ENCODE measurements around the gene MGAT5. TPM values are rescaled to one million over a fixed set of nuclear protein-coding genes. Genes with fewer than 3 reads are reported as not detected.

The MGAT5 gene
- 10 to 100 TPM; 47.4 to 56.4 (median 50.3) TPM for total RNA-seq

DNA sequence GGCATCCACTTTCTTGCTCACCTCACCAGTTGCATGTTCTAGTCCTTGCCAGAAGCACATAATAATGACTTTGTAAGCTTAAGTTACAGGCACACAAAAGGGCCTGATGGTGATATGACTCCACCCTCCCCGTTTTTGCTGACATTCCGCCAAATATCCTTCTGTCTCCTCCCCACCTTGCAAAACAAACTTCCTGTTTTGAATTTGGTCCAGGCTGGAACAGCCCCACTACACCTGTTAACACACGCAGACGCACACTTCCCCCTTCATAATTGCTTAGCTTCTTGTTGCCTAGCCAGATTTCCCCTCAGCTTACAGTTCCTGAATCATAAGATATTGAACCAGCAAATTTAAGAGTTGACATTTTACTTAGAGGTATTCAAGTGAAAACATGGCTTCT lies at the start of gene MGAT5:
MGAT5 (plus strand) TSS at position 269 of the 400 bp plus-strand sequence. CDS start 332 bp downstream, outside the sequence.
- Histone ChIP-seq H3K9me3 (no peaks in the 10 kb centered on the region), H3K4me1 (peaks cover 13 to 30% (median 25%) of the 10 kb centered on the region in 4 donors), H3K36me3 (peaks cover 0 to 8% (median 4%) of the 10 kb centered on the region in 4 donors), H3K27me3 (no peaks in the 10 kb centered on the region), H3K4me3 (no peak within 1 kb of the TSS), H3K27ac (replicated peaks in 1 of 4) (no peak within 1 kb of the TSS)
- intact Hi-C loops (cut with DNase I): no loop called here
- DNase-seq (ENCODE audit: extremely low spot score): no peak
- 53% methylated on average over 4 of the region's 4 CpGs for WGBS
- TF ChIP-seq EP300 (IDR thresholded peaks at IDR 0.05): no peak
- TF ChIP-seq POLR2AphosphoS5 (IDR thresholded peaks at IDR 0.05): peak in 1 of 2 donors; percentile 18

DNA sequence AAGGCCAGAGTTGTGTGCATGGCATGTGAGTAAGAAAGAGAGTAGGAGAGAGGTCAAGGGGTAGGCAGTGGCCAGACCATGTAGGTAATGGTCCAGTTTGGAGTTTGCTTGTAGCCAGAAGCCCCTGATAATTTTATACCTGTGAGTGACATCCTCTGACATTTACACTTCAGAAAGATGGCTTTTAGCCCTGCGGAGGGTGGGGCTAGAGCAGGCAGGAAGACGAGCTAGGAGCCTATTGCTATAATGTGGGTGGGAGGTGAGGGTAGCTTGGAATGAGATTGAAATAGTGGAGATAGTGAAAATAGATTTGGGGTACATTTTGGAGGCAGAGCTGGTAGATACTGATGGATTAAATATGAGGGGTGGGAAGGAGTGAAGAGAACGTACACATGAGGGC lies 48.8 kb upstream of the MGAT5 start:
- no peak for TF ChIP-seq POLR2A (IDR thresholded peaks at IDR 0.05; ENCODE audit: low read depth)
- no peak for TF ChIP-seq POLR2AphosphoS5 (IDR thresholded peaks at IDR 0.05)
- no peak for TF ChIP-seq CTCF (IDR thresholded peaks at IDR 0.05)
- no peak for TF ChIP-seq EP300 (IDR thresholded peaks at IDR 0.05)
- no peaks in the 10 kb centered on the region for H3K9me3 ChIP-seq
- no peaks in the 10 kb centered on the region for H3K27me3 ChIP-seq
- WGBS: 92% methylated on average over 3 of the region's 3 CpGs
- no peak for DNase-seq (ENCODE audit: extremely low spot score)
- no peaks in the 10 kb centered on the region for H3K36me3 ChIP-seq
- no peak overlapping the region for H3K27ac ChIP-seq (replicated peaks in 1 of 4)
- no peak overlapping the region for H3K4me3 ChIP-seq
- intact Hi-C loops (cut with DNase I): loop anchor here (5.0 kb wide), 1 partner anchor 88 kb away; no protein-coding TSS in a partner anchor
- peaks cover 34 to 62% (median 37%) of the 10 kb centered on the region in 4 donors for H3K4me1 ChIP-seq

GRCh38 chr2:134206031-134206430 lies 47.8 kb upstream of the MGAT5 start:
- Histone ChIP-seq H3K27ac (replicated peaks in 1 of 4) (no peak overlapping the region), H3K27me3 (no peaks in the 10 kb centered on the region), H3K9me3 (no peaks in the 10 kb centered on the region), H3K36me3 (no peaks in the 10 kb centered on the region), H3K4me1 (peaks cover 31 to 57% (median 36%) of the 10 kb centered on the region in 4 donors), H3K4me3 (no peak overlapping the region)
- no peak for DNase-seq (ENCODE audit: extremely low spot score)
- intact Hi-C loops (cut with DNase I): loop anchor here (5.0 kb wide), 1 partner anchor 89 kb away; no protein-coding TSS in a partner anchor
- TF ChIP-seq CTCF (IDR thresholded peaks at IDR 0.05): no peak
- TF ChIP-seq POLR2A (IDR thresholded peaks at IDR 0.05; ENCODE audit: low read depth): no peak
- no peak for TF ChIP-seq POLR2AphosphoS5 (IDR thresholded peaks at IDR 0.05)
- no peak for TF ChIP-seq EP300 (IDR thresholded peaks at IDR 0.05)
- 61% methylated on average over 2 of the region's 2 CpGs for WGBS

- intact Hi-C loops (cut with DNase I): loop anchor here (5.0 kb wide), 1 partner anchor 89 kb away; no protein-coding TSS in a partner anchor
- no peak for DNase-seq (ENCODE audit: extremely low spot score)
- Histone ChIP-seq H3K4me3 (no peak overlapping the region), H3K27me3 (no peaks in the 10 kb centered on the region), H3K4me1 (peaks cover 31 to 52% (median 36%) of the 10 kb centered on the region in 4 donors), H3K9me3 (no peaks in the 10 kb centered on the region), H3K27ac (replicated peaks in 1 of 4) (no peak overlapping the region), H3K36me3 (no peaks in the 10 kb centered on the region)
- no peak for TF ChIP-seq POLR2A (IDR thresholded peaks at IDR 0.05; ENCODE audit: low read depth)
- no peak for TF ChIP-seq EP300 (IDR thresholded peaks at IDR 0.05)
- TF ChIP-seq CTCF (IDR thresholded peaks at IDR 0.05): no peak
- TF ChIP-seq POLR2AphosphoS5 (IDR thresholded peaks at IDR 0.05): no peak
- 71% methylated on average over 5 of the region's 5 CpGs for WGBS
These were observed 47.3 kb upstream of the MGAT5 start for GRCh38 chr2:134206573-134206972.

GRCh38 chr2:134207589-134208209 lies 46.2 kb upstream of the MGAT5 start:
- WGBS: 82% methylated on average over 4 of the region's 5 CpGs
- Histone ChIP-seq H3K4me3 (no peak overlapping the region), H3K27ac (replicated peaks in 1 of 4) (no peak overlapping the region), H3K9me3 (no peaks in the 10 kb centered on the region), H3K27me3 (no peaks in the 10 kb centered on the region), H3K4me1 (peaks cover 31 to 45% (median 36%) of the 10 kb centered on the region in 4 donors), H3K36me3 (no peaks in the 10 kb centered on the region)
- peak; percentile 48 to 54 (median 53) for TF ChIP-seq CTCF (IDR thresholded peaks at IDR 0.05)
- TF ChIP-seq POLR2AphosphoS5 (IDR thresholded peaks at IDR 0.05): no peak
- DNase-seq (ENCODE audit: extremely low spot score): no peak
- intact Hi-C loops (cut with DNase I): loop anchor here (5.0 kb wide), 1 partner anchor 90 kb away; no protein-coding TSS in a partner anchor
